Measurements from ENCODE around the gene INCA1.

The INCA1 gene

DNA sequence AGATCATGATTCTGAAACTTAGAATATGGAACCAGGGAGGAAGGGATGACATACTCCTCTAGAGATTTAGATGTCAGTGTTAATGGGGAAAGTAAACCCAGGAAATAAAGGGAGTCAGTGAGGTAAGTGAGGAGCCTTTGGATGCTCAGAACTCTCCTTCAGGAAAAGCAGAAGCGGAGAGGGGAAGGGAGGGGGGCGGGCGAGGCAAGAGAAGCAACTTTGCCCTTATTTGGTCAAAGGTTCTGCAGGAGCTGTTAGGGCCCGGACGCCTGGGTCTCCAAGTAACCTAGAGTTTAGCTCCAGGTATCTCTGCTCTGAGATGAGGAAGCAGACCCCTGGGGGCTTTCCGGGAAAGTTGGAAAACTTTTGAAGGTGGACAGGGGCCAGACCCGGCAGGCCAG lies 50.3 kb downstream of the INCA1 start:
- 0 out of 2 replicates have a peak, but pooled peaks have one; percentile 36 for TF ChIP-seq POLR2A (IDR thresholded peaks at IDR 0.05; ENCODE audit: low read depth, low read length)
- peak; percentile 56 for TF ChIP-seq SPI1 (IDR thresholded peaks at IDR 0.05; ENCODE audit: low read depth, low read length)
- TF ChIP-seq POU2F2 (IDR thresholded peaks at IDR 0.05; ENCODE audit: low read depth, low read length), result 0 out of 2 replicates have a peak, but pooled peaks have one; percentile 12
- peak; percentile 26; the same call in 1 of the 2 replicates for TF ChIP-seq POLR2AphosphoS5 (IDR thresholded peaks at IDR 0.05; ENCODE audit: low read depth, low read length)
- 0 out of 2 replicates have a peak, but pooled peaks have one; percentile 14 for TF ChIP-seq TAF1 (IDR thresholded peaks at IDR 0.05; ENCODE audit: low read depth, low read length)
- TF ChIP-seq PAX5 (IDR thresholded peaks at IDR 0.05; ENCODE audit: insufficient read depth, low read length, severe bottlenecking), result no peak
- no peak for DNase-seq (ENCODE audit: insufficient read length, low spot score)
- FAIRE-seq, result no peak

DNA sequence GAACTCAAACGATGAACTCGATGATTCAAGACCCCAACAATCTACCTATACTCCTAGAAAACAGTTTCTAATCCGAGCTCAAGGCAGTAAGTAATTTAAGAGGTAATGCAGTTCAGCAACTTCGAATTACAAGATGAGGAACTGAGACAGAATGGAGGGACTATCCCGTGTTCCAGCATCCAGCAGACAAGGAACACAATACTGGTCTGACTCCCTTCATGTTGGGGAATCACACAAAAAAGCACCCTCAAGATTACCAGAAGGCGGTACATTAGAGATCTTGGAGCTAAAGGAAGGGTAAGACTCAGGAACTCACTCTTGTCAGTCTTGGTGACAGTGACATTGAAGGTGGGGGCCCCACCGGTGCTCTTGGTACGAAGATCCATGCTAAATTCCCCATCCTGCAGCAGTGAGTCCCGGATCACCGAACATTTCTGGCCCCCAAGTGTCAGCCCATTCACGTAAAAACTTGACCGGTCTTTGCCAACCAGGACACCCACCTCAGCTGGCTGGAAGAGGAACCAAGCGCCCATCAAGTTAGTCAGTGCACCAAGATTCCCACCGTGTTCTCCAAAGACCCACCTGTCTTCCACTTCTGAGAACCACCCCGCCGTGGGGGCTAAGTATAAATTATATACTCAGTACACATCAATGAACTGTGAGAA lies 50.9 kb downstream of the INCA1 start:
- FAIRE-seq (peak; percentile 74), DNase-seq (ENCODE audit: insufficient read length, low spot score) (no peak)
- TF ChIP-seq PAX5 (IDR thresholded peaks at IDR 0.05; ENCODE audit: insufficient read depth, low read length, severe bottlenecking), result no peak
- TF ChIP-seq SPI1 (IDR thresholded peaks at IDR 0.05; ENCODE audit: low read depth, low read length), result peak; percentile 93
- TF ChIP-seq POU2F2 (IDR thresholded peaks at IDR 0.05; ENCODE audit: low read depth, low read length), result no peak
- TF ChIP-seq POLR2A (IDR thresholded peaks at IDR 0.05; ENCODE audit: low read depth, low read length), result peak; percentile 21
- TF ChIP-seq POLR2AphosphoS5 (IDR thresholded peaks at IDR 0.05; ENCODE audit: low read depth, low read length), result peak; percentile 16; the same call in 1 of the 2 replicates

DNA sequence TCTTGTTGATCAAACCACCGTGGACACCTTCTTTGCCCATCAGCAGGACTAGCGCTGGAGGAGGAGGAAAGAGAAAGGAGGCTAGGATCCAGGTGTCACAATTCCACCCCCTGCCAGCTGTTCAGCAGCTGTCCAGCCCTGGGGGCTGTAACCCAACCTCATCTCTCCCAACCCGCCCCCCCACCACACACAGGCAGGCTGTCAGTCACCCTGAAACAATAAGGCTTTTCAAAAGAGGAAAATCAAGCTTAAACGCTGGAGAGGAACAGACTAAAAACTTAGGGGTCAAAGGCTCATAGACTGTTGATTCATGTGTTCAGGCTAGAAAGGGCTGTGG lies 51.4 kb downstream of the INCA1 start:
- no peak for DNase-seq (ENCODE audit: insufficient read length, low spot score)
- no peak for FAIRE-seq
- peak; percentile 43; the same call in 1 of the 2 replicates for TF ChIP-seq POLR2AphosphoS5 (IDR thresholded peaks at IDR 0.05; ENCODE audit: low read depth, low read length)
- no peak for TF ChIP-seq SPI1 (IDR thresholded peaks at IDR 0.05; ENCODE audit: low read depth, low read length)
- peak; percentile 26; the same call in 1 of the 2 replicates for TF ChIP-seq POU2F2 (IDR thresholded peaks at IDR 0.05; ENCODE audit: low read depth, low read length)
- no peak for TF ChIP-seq TAF1 (IDR thresholded peaks at IDR 0.05; ENCODE audit: low read depth, low read length)
- TF ChIP-seq PAX5 (IDR thresholded peaks at IDR 0.05; ENCODE audit: insufficient read depth, low read length, severe bottlenecking), result no peak
- peak; percentile 6; the same call in 1 of the 2 replicates for TF ChIP-seq POLR2A (IDR thresholded peaks at IDR 0.05; ENCODE audit: low read depth, low read length)

DNA sequence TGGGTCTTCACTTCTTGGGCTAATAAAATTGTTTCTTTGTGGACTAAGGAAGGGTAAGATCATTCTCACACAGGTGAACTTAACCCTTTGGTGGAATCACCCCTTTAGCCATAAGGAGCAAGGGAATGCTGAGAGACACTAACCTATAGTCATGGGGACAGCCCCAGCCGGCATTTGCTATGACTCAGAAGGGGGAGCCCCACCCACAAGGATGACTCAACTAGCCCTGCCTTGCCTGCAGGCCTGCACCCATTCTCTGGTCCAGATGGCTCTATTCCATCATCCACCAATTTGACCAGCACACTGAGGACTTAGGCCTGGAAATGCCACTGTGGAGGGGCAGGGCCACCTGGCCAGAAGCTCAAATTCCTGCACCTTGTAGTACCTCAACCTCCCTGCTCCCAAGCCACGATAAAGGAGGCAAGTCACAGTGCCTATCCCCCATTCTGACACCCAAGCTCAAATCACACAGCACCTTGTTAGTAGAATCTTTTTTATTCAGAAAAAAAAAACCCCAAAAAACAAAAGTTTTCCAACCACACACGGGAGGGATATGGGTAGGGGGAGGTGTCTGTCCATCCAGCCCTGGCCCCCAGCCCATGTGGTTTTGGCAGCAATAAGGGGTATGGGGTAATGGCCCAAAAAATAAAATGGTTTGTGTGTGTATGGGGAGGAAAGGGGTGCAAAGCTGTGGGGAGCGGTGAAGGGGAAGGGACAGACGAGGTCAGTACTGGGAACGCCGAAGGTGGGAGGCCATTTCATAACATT lies 52.0 kb downstream of the INCA1 start:
- no peak for TF ChIP-seq PAX5 (IDR thresholded peaks at IDR 0.05; ENCODE audit: insufficient read depth, low read length, severe bottlenecking)
- peak; percentile 10 for TF ChIP-seq TAF1 (IDR thresholded peaks at IDR 0.05; ENCODE audit: low read depth, low read length)
- peak; percentile 80 for TF ChIP-seq POLR2A (IDR thresholded peaks at IDR 0.05; ENCODE audit: low read depth, low read length)
- TF ChIP-seq SPI1 (IDR thresholded peaks at IDR 0.05; ENCODE audit: low read depth, low read length), result no peak
- peak; percentile 87; the same call in 1 of the 2 replicates for TF ChIP-seq POU2F2 (IDR thresholded peaks at IDR 0.05; ENCODE audit: low read depth, low read length)
- peak; percentile 34 for TF ChIP-seq POLR2AphosphoS5 (IDR thresholded peaks at IDR 0.05; ENCODE audit: low read depth, low read length)
- no peak for DNase-seq (ENCODE audit: insufficient read length, low spot score)
- FAIRE-seq, result peak; percentile 94

DNA sequence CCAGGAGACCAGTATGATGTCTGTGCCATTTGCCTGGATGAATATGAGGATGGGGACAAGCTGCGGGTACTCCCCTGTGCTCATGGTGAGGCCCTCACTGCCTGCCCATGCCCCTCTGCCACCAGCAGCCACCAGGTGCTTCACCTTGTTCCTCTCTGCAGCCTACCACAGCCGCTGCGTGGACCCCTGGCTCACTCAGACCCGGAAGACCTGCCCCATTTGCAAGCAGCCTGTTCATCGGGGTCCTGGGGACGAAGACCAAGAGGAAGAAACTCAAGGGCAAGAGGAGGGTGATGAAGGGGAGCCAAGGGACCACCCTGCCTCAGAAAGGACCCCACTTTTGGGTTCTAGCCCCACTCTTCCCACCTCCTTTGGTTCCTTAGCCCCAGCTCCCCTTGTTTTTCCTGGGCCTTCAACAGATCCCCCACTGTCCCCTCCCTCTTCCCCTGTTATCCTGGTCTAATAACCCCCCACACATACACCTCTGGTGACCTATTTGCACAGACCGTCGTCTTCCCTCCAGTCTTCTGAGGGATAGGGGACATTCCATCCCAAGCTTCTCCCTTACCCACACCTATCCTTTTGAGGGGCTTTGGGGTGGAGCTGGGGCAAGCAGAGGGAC lies 52.7 kb downstream of the INCA1 start:
- no peak for DNase-seq (ENCODE audit: insufficient read length, low spot score)
- TF ChIP-seq SPI1 (IDR thresholded peaks at IDR 0.05; ENCODE audit: low read depth, low read length) (peak; percentile 7; the same call in 1 of the 2 replicates), PAX5 (IDR thresholded peaks at IDR 0.05; ENCODE audit: insufficient read depth, low read length, severe bottlenecking) (no peak), POU2F2 (IDR thresholded peaks at IDR 0.05; ENCODE audit: low read depth, low read length) (peak; percentile 96), POLR2AphosphoS5 (IDR thresholded peaks at IDR 0.05; ENCODE audit: low read depth, low read length) (peak; percentile 92), POLR2A (IDR thresholded peaks at IDR 0.05; ENCODE audit: low read depth, low read length) (peak; percentile 84), TAF1 (IDR thresholded peaks at IDR 0.05; ENCODE audit: low read depth, low read length) (peak; percentile 17)
- no peak for FAIRE-seq

DNA sequence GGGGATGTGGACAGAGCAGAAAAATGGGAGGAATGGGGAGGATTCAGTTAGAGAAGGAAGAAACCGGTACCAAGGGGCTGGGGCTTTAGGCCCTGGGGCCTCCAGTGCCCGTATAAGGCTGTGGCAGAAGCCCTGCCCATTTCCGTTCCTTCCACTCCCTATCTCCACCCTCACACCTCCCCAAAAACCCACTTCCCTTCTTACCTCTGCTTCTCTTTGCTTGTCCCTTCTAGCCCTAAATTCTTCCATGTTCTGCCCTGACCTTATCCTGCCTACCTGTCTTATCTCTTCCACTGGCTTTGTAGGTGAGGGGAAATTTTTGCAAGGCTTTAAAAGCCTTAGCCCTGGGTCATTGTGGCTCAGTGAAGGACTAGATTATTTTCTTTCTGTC lies 53.2 kb downstream of the INCA1 start:
- FAIRE-seq, result peak; percentile 84
- DNase-seq (ENCODE audit: insufficient read length, low spot score), result no peak
- no peak for TF ChIP-seq PAX5 (IDR thresholded peaks at IDR 0.05; ENCODE audit: insufficient read depth, low read length, severe bottlenecking)
- TF ChIP-seq POLR2AphosphoS5 (IDR thresholded peaks at IDR 0.05; ENCODE audit: low read depth, low read length), result no peak
- peak; percentile 53; the same call in 1 of the 2 replicates for TF ChIP-seq POLR2A (IDR thresholded peaks at IDR 0.05; ENCODE audit: low read depth, low read length)
- TF ChIP-seq POU2F2 (IDR thresholded peaks at IDR 0.05; ENCODE audit: low read depth, low read length), result peak; percentile 72; the same call in 1 of the 2 replicates
- peak; percentile 86 for TF ChIP-seq SPI1 (IDR thresholded peaks at IDR 0.05; ENCODE audit: low read depth, low read length)
- peak; percentile 25; the same call in 1 of the 2 replicates for TF ChIP-seq TAF1 (IDR thresholded peaks at IDR 0.05; ENCODE audit: low read depth, low read length)

DNA sequence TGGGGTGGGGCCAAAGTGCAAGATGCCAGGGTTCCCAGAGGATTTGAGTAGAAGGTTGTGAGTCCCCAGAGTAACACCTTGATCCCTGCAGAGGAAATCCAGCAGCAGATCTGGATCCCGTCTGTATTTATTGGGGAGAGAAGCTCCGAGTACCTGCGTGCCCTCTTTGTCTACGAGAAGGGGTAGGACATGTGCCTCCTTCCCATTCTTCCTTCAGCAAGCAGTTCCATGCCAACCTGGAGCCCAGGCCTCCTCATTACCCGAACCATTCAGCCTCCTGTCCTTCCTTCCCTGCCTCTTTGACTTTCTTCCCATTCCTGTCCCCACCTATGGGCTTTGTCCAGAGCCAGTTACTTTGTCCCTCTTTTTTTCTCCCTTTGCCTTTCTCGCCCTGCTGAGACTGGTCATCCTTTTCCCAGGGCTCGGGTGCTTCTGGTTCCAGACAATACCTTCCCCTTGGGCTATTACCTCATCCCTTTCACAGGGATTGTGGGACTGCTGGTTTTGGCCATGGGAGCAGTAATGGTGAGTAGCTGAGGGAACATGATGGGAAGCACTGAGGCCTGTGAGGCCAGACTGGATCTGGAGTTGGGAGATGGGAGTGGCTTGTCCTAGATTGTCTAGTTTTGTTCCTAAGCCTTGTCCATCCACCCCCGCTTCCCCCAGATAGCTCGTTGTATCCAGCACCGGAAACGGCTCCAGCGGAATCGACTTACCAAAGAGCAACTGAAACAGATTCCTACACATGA lies 54.4 kb downstream of the INCA1 start:
- FAIRE-seq (no peak), DNase-seq (ENCODE audit: insufficient read length, low spot score) (no peak)
- TF ChIP-seq POU2F2 (IDR thresholded peaks at IDR 0.05; ENCODE audit: low read depth, low read length), result 0 out of 2 replicates have a peak, but pooled peaks have one; percentile 9
- peak; percentile 50 for TF ChIP-seq POLR2AphosphoS5 (IDR thresholded peaks at IDR 0.05; ENCODE audit: low read depth, low read length)
- no peak for TF ChIP-seq SPI1 (IDR thresholded peaks at IDR 0.05; ENCODE audit: low read depth, low read length)
- peak; percentile 59 for TF ChIP-seq POLR2A (IDR thresholded peaks at IDR 0.05; ENCODE audit: low read depth, low read length)

DNA sequence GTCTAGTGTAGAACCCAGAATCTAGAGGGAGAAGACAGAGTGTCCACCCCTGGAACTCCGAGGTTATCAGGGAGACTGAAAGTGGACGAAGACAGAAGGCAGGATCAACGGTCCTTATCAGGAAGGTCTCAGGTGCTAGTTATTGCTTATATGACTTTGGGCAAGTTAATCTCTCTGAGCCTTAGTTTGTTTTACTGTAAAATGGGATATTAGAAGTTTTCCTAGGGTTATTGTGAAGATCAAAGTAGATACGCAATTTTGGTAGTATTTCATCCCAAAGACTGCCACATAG lies 56.1 kb downstream of the INCA1 start:
- no peak for DNase-seq (ENCODE audit: insufficient read length, low spot score)
- FAIRE-seq, result peak; percentile 16
- TF ChIP-seq POU2F2 (IDR thresholded peaks at IDR 0.05; ENCODE audit: low read depth, low read length), result no peak
- no peak for TF ChIP-seq POLR2A (IDR thresholded peaks at IDR 0.05; ENCODE audit: low read depth, low read length)
- TF ChIP-seq POLR2AphosphoS5 (IDR thresholded peaks at IDR 0.05; ENCODE audit: low read depth, low read length), result no peak
- TF ChIP-seq PAX5 (IDR thresholded peaks at IDR 0.05; ENCODE audit: insufficient read depth, low read length, severe bottlenecking), result no peak
- TF ChIP-seq TAF1 (IDR thresholded peaks at IDR 0.05; ENCODE audit: low read depth, low read length), result no peak
- no peak for TF ChIP-seq SPI1 (IDR thresholded peaks at IDR 0.05; ENCODE audit: low read depth, low read length)

Measured in GM12891 (cell line).